ENCODE data around the gene ASCL1.

ASCL1 gene

GRCh38 chr12:102950950-102951619 is 6.4 kb upstream of the ASCL1 start:
- TF ChIP-seq Cebpa-rat (IDR thresholded peaks at IDR 0.05), result no peak
- Histone ChIP-seq H3K27me3 (peaks cover 70% of the 10 kb centered on the region), H3K4me2 (no peak overlapping the region), H3K9me3 (no peaks in the 10 kb centered on the region), H3K9ac (no peak overlapping the region), H3K4me3 (no peak overlapping the region), H3K4me1 (no peaks in the 10 kb centered on the region), H3K36me3 (no peaks in the 10 kb centered on the region), H3K27ac (no peak overlapping the region), H4K20me1 (no peaks in the 10 kb centered on the region; the same call in 1 of the 2 replicates)

GRCh38 chr12:102951841-102952240 is 5.6 kb upstream of the ASCL1 start:
- H3K4me1 ChIP-seq, result peaks cover 3% of the 10 kb centered on the region
- H3K27me3 ChIP-seq, result peaks cover 78% of the 10 kb centered on the region
- no peaks in the 10 kb centered on the region for H3K9me3 ChIP-seq
- no peak overlapping the region for H3K9ac ChIP-seq
- TF ChIP-seq Cebpa-rat (IDR thresholded peaks at IDR 0.05), result no peak
- no peak overlapping the region for H3K4me2 ChIP-seq
- no peaks in the 10 kb centered on the region; the same call in 1 of the 2 replicates for H4K20me1 ChIP-seq
- no peak overlapping the region for H3K4me3 ChIP-seq
- H3K36me3 ChIP-seq, result no peaks in the 10 kb centered on the region
- H3K27ac ChIP-seq, result no peak overlapping the region

- H3K4me1 ChIP-seq, result peaks cover 6% of the 10 kb centered on the region
- peaks cover 90% of the 10 kb centered on the region for H3K27me3 ChIP-seq
- H3K9me3 ChIP-seq, result no peaks in the 10 kb centered on the region
- H3K9ac ChIP-seq, result no peak overlapping the region
- no peak for TF ChIP-seq Cebpa-rat (IDR thresholded peaks at IDR 0.05)
- no peak overlapping the region for H3K4me2 ChIP-seq
- no peaks in the 10 kb centered on the region; the same call in 1 of the 2 replicates for H4K20me1 ChIP-seq
- H3K4me3 ChIP-seq, result no peak overlapping the region
- H3K36me3 ChIP-seq, result no peaks in the 10 kb centered on the region
- H3K27ac ChIP-seq, result no peak overlapping the region
Observed at GRCh38 chr12:102953221-102953620, 4.3 kb upstream of the ASCL1 start.

- Histone ChIP-seq H3K4me3 (no peak overlapping the region), H3K9me3 (no peaks in the 10 kb centered on the region), H3K4me2 (no peak overlapping the region), H3K9ac (no peak overlapping the region), H3K4me1 (peaks cover 10% of the 10 kb centered on the region), H3K27ac (no peak overlapping the region), H3K36me3 (no peaks in the 10 kb centered on the region), H3K27me3 (peaks cover 97% of the 10 kb centered on the region), H4K20me1 (peaks cover 8% of the 10 kb centered on the region)
- TF ChIP-seq Cebpa-rat (IDR thresholded peaks at IDR 0.05), result no peak
Observed at GRCh38 chr12:102954134-102954533, 3.3 kb upstream of the ASCL1 start.

- no peak overlapping the region for H3K9ac ChIP-seq
- peaks cover 16% of the 10 kb centered on the region for H4K20me1 ChIP-seq
- peaks cover 97% of the 10 kb centered on the region for H3K27me3 ChIP-seq
- H3K4me1 ChIP-seq, result peaks cover 10% of the 10 kb centered on the region
- no peaks in the 10 kb centered on the region for H3K9me3 ChIP-seq
- no peak overlapping the region for H3K27ac ChIP-seq
- TF ChIP-seq Cebpa-rat (IDR thresholded peaks at IDR 0.05), result no peak
- no peak overlapping the region for H3K4me2 ChIP-seq
- no peaks in the 10 kb centered on the region for H3K36me3 ChIP-seq
- H3K4me3 ChIP-seq, result no peak overlapping the region
Observed at GRCh38 chr12:102955926-102956737, 1.3 kb upstream of the ASCL1 start.

- H3K9ac ChIP-seq, result no peak overlapping the region
- no peaks in the 10 kb centered on the region for H3K36me3 ChIP-seq
- peak overlapping the region; percentile 98 for H3K4me2 ChIP-seq
- peaks cover 16% of the 10 kb centered on the region for H4K20me1 ChIP-seq
- H3K27ac ChIP-seq, result no peak overlapping the region
- peaks cover 97% of the 10 kb centered on the region for H3K27me3 ChIP-seq
- no peak for TF ChIP-seq Cebpa-rat (IDR thresholded peaks at IDR 0.05)
- peak overlapping the region; percentile 70; the same call in 1 of the 2 replicates for H3K4me3 ChIP-seq
- H3K4me1 ChIP-seq, result peaks cover 10% of the 10 kb centered on the region
- no peaks in the 10 kb centered on the region for H3K9me3 ChIP-seq
Observed at GRCh38 chr12:102956738-102957327, 641 bp upstream of the ASCL1 start.

- no peak overlapping the region for H3K27ac ChIP-seq
- H3K4me1 ChIP-seq, result peaks cover 10% of the 10 kb centered on the region
- peaks cover 96% of the 10 kb centered on the region for H3K27me3 ChIP-seq
- no peaks in the 10 kb centered on the region for H3K9me3 ChIP-seq
- no peaks in the 10 kb centered on the region for H3K36me3 ChIP-seq
- no peak overlapping the region; the same call in 1 of the 2 replicates for H3K9ac ChIP-seq
- peak overlapping the region; percentile 70 for H3K4me3 ChIP-seq
- peak overlapping the region; percentile 98 for H3K4me2 ChIP-seq
- TF ChIP-seq Cebpa-rat (IDR thresholded peaks at IDR 0.05), result no peak
- H4K20me1 ChIP-seq, result peaks cover 16% of the 10 kb centered on the region
Observed at GRCh38 chr12:102958073-102958829, 777 bp downstream of the ASCL1 start.

GRCh38 chr12:102958830-102959176 is 1.3 kb downstream of the ASCL1 start:
- peak overlapping the region; percentile 98 for H3K4me2 ChIP-seq
- no peaks in the 10 kb centered on the region for H3K36me3 ChIP-seq
- peaks cover 16% of the 10 kb centered on the region for H4K20me1 ChIP-seq
- H3K4me1 ChIP-seq, result peaks cover 10% of the 10 kb centered on the region
- H3K4me3 ChIP-seq, result peak overlapping the region; percentile 70
- no peak overlapping the region for H3K27ac ChIP-seq
- no peak overlapping the region for H3K9ac ChIP-seq
- peaks cover 3% of the 10 kb centered on the region for H3K9me3 ChIP-seq
- H3K27me3 ChIP-seq, result peaks cover 96% of the 10 kb centered on the region
- TF ChIP-seq Cebpa-rat (IDR thresholded peaks at IDR 0.05), result no peak

- TF ChIP-seq Cebpa-rat (IDR thresholded peaks at IDR 0.05), result no peak
- Histone ChIP-seq H4K20me1 (peaks cover 16% of the 10 kb centered on the region), H3K36me3 (no peaks in the 10 kb centered on the region), H3K9me3 (peaks cover 9% of the 10 kb centered on the region), H3K4me1 (peaks cover 10% of the 10 kb centered on the region), H3K27me3 (peaks cover 96% of the 10 kb centered on the region), H3K4me3 (no peak overlapping the region), H3K27ac (no peak overlapping the region), H3K9ac (no peak overlapping the region), H3K4me2 (no peak overlapping the region)
Observed at GRCh38 chr12:102959391-102959790, 1.9 kb downstream of the ASCL1 start.
